Central memory CD8-positive, alpha-beta T cell (primary cell): ENCODE measurements around the gene AMY1B.
"Not testable (repeated sequence)": the region's sequence is repeated elsewhere in the genome, so short reads cannot be mapped to it uniquely, and the experiment has no call there.

ENCODE experiments used
- ATAC-seq: fragments of 150-1000 bp; cut with Tn5 transposase; replicated peaks from 2 replicates; pipeline ENCODE4 v1.10.0; 2022; ENCODE audit warnings: mild to moderate bottlenecking, moderate FRiP score, moderate number of reproducible peaks; ENCODE audit not compliant: poor library complexity, severe bottlenecking; ENCODE audit errors: extremely low read depth
- DNase-seq, 2 donors: peaks; one replicate each; pipeline ENCODE4 v3.0.0; 2021; ENCODE audit warnings: low spot score in 2 of 2
- H3K27ac Mint-ChIP-seq: one replicate; pipeline ENCODE4 v1.8.0; 2022; ENCODE audit warnings: low read depth, mild to moderate bottlenecking, moderate library complexity, mixed read lengths
- H3K27me3 Mint-ChIP-seq: one replicate; pipeline ENCODE4 v1.8.0; 2022; ENCODE audit warnings: mixed read lengths
- H3K36me3 Mint-ChIP-seq: one replicate; pipeline ENCODE4 v1.8.0; 2022; ENCODE audit warnings: mild to moderate bottlenecking, moderate library complexity, mixed read lengths; ENCODE audit not compliant: insufficient read depth
- H3K4me1 Mint-ChIP-seq: one replicate; pipeline ENCODE4 v1.8.0; 2022; ENCODE audit warnings: mixed read lengths
- H3K4me3 Mint-ChIP-seq: one replicate; pipeline ENCODE4 v1.8.0; 2022; ENCODE audit warnings: mild to moderate bottlenecking, moderate library complexity, mixed read lengths
- H3K9me3 Mint-ChIP-seq: one replicate; pipeline ENCODE4 v1.8.0; 2022; ENCODE audit warnings: mixed read lengths

Gene AMY1B

GRCh38 chr1:103654133-103654532 is 41.9 kb downstream of the AMY1B start:
- not testable (repeated sequence) for H3K4me3 Mint-ChIP-seq, H3K27ac Mint-ChIP-seq, H3K27me3 Mint-ChIP-seq, H3K4me1 Mint-ChIP-seq, DNase-seq, ATAC-seq, H3K36me3 Mint-ChIP-seq, H3K9me3 Mint-ChIP-seq

DNA sequence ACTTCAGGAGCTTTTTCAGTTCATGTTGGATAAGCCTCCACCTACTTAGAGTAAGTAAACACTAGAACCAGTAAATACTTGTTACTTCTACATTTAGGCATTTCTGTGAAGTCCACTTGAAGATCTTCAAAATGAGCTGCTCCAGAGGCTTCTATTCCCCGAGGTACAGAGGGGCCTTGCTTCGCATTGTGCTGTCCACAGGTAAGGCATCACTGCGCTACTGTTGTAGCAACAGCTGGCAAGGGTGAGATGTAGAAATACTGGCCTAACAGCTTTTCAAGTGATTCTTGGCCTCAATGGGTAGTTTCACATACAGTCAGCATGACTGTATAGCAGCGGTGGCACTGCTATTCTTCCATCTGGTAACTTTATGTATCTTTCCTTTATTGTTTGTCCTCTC is 45.1 kb downstream of the AMY1B start:
- ATAC-seq, DNase-seq, H3K9me3 Mint-ChIP-seq, H3K4me3 Mint-ChIP-seq, H3K27ac Mint-ChIP-seq, H3K27me3 Mint-ChIP-seq, H3K36me3 Mint-ChIP-seq, H3K4me1 Mint-ChIP-seq: not testable (repeated sequence)

GRCh38 chr1:103650305-103650704 is 45.7 kb downstream of the AMY1B start:
- not testable (repeated sequence) for H3K27me3 Mint-ChIP-seq, ATAC-seq, H3K27ac Mint-ChIP-seq, H3K4me1 Mint-ChIP-seq, H3K4me3 Mint-ChIP-seq, H3K36me3 Mint-ChIP-seq, DNase-seq, H3K9me3 Mint-ChIP-seq

- not testable (repeated sequence) for H3K4me1 Mint-ChIP-seq, DNase-seq, H3K36me3 Mint-ChIP-seq, ATAC-seq, H3K9me3 Mint-ChIP-seq, H3K27ac Mint-ChIP-seq, H3K27me3 Mint-ChIP-seq, H3K4me3 Mint-ChIP-seq
Measured at GRCh38 chr1:103643908-103644307, 52.1 kb downstream of the AMY1B start.

- DNase-seq, ATAC-seq, H3K9me3 Mint-ChIP-seq, H3K27ac Mint-ChIP-seq, H3K27me3 Mint-ChIP-seq, H3K4me3 Mint-ChIP-seq, H3K36me3 Mint-ChIP-seq, H3K4me1 Mint-ChIP-seq: not testable (repeated sequence)
Measured at GRCh38 chr1:103641194-103641593, 54.8 kb downstream of the AMY1B start.
